ENCODE data around the gene TCEA2. TPM values are rescaled to one million over a fixed set of nuclear protein-coding genes. Genes with fewer than 3 reads are reported as not detected.

TCEA2 gene
- total RNA-seq, 1 experiment from 2014 or later, result 28.2 TPM

DNA sequence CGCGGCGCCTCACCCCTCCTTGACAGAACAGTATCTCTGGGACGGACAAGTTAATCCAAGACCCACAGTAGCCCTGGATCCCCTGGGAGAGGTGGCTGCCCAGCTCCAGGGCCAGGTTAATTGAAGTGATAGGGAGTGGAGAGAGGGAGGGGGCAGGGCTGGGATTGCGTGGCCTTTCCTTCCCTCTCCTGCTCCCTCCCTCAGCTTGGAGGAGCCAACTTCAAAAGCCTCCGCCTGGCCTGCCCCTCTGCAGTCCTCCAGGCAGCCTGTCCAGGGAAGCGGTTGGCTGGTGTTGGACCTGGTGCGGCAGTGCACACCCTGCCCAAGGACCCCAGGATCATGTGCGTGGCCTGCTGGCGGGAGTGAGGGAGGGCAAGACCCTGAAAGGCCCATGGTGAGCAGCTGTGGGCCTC, 27.1 kb upstream of the TCEA2 start, which contains the start of gene C20orf204:
TSS of gene C20orf204 (plus strand) at position 250 of the 413 bp plus-strand sequence. CDS start at position 392, 142 bp downstream.
- no peak for DNase-seq (ENCODE audit: low read depth)

DNA sequence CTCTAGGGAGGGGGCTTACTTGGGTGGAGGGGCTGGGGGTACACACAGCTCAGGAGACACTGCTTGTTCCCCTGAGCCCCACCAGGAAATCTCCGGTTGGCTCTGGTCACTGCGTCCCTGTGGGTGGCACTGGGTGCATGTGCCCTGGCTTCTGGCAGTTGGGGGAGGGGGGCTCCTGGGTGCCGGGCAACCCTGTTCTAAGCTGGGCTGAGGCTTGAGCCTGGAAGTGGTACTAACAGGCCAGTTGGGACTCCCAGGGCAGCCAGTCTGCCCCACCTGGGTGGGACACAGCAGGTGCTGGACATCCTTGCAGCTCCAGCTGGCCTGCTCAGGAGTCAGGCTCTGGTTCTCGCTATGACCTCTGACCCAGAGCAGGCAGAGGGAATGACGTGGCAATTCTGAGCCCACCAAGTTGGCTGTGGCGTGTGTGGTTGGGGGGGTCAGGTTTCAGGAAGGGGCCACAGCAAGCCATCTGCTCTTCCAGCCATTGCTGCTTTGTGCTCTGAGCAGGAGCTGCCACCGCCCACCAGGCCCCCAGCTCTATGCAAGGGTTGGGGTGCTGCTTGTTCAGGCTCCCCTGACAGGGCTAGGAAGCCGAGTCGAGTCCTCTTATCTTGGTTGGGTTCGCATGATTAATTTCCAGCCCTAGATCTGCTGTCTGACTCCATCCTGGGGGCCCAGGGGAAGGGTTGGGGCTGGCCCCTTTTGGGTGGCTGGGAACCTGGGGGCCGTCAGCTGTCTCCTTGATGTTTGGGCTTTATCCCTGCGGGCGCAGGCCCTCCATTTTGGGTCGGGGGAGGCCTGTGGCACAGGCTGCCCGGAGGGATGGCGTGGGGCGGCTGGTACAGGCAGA, 26.4 kb upstream of the TCEA2 start:
- no peak for DNase-seq (ENCODE audit: low read depth)

DNA sequence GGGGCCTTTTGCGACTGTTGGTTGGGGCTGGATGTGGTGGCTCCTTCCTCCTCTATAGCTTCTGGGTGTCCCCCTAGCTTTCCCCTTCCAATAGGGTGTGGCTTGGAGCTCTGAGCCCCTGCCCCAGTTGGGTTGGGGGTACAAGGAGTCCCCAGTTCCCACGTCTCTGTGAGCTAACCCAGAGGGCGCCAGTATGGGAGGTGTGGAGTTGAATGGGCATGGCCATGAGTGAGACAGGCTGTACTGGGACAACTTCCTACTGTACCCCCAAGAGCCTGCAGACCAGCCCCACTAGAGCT, 25.9 kb upstream of the TCEA2 start:
- no peak for DNase-seq (ENCODE audit: low read depth)

DNA sequence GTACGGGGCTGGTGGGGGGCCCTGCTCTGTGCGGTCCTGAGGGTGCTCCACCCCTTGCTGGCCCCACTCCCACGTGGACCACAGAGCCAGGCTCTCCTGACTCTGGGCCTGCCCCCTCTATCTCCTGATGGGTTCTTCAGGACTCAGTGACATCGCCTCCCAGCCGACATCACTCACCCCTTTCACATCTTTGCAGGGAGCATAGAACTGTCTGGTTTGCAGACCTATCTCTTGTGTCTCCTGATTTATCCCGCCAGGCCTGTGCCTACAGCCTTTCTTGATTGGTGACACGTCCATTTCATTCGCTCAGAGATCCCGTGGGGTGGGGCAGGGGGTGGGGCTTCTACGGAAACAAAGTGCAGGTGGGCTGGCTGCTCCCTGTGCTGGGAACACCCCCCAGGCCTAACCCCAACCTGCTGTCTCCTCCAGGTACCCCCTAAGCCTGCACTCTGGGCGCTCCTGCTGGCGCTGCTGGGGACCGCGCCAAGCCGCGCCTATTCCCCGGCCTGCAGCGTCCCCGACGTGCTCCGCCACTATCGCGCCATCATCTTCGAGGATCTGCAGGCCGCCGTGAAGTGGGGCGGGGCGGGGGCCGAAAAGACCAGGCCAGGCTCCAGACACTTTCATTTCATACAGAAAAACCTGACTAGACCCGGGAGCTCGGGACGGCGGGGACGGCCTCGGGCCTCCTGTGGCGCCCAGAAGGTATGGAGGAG, 25.3 kb upstream of the TCEA2 start:
- DNase-seq (ENCODE audit: low read depth), result no peak

DNA sequence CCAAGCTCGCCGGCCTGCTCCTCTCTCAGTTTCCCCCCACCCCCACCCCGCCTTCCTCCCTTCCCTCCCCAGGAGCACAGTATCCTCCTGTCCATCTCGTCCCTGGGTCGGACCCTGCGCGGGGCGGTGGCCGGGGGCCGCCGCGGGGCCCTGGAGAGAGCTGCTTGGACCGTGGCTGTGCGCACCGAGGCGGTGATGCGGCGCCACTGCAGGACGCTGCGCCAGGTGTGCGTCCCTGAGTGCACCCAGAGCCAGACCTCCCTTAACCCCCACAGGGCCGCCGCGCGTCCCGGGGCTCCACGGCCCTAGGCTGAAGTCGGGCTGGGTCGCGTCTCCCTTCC, 24.8 kb upstream of the TCEA2 start:
- no peak for DNase-seq (ENCODE audit: low read depth)

DNA sequence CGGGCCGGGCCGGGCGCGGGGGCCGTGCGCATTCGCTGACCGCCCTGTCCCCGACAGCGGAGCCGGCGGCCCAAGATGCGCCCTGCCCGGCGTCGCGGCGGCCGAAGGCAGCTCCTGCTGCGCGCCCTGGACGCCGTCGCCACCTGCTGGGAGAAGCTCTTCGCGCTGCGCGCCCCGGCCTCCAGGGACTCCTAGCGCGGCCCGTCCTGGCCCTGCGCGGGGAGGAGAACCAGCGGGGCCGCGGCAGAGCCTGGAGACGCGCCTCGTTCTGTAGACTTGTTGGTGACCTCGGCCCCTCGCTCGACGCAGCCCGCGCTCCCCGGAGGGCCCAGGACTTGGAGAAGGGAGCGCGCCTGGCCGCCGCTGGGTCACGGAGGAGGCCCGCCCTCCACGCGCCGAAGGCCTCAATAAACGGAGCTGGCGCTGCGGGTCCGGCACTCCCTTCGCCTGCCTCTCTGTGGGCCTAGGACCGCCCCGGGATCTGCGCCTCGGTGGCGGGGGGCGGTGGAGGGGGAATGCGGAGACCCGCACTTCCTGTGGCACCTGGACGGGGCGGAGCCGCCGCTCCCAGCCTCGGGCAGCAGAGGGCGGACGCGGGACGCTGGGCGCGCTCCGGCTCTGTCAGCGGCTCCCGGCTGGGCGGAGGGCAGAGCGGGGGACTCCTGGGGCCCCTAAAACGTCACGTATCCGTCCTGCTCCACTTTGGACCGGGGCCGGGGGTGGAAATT, 24.3 kb upstream of the TCEA2 start:
- peak; percentile 75 for DNase-seq (ENCODE audit: low read depth)

DNA sequence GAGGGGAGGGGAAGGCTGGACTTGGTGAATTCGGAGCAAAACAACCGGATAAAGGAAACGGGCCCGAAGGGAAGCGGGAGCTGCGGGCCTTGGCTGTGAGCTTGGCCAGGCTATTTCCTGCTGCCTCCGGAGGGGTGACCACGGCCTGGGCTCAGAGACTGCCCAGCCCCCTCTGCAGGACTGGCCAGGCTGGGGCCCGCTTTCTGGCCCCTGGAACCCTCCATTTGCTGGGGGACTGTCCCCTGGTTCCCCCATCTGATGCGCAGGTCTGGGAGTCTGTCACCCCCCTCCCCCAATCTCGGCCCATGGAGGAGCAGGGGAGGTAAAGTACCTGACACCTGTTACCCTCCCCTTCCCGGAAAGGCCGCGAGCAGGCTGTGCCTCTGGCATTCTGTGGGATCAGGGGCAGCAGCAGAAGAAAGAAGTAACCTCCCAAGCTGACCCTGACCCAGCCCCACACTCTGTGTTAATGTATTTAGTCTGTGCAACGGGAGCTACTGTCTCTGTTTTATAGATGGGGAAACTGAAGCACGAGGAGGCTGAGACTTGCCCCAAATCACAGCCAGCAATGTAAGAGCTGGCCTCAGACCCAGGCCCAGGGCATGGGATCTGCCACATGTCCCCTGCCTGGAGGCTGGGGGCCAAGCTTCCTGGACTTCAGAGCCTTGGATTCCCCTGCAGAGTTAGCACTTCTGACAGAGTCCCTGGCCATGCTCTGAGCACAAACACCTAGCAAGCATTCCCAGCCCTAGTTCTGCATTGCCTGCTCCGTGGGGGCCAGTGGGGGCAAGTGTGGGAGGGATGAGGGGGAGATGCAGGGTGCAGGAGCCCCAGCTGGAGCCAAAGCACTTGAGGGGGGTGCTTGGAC, 23.5 kb upstream of the TCEA2 start:
- DNase-seq (ENCODE audit: low read depth), result no peak

DNA sequence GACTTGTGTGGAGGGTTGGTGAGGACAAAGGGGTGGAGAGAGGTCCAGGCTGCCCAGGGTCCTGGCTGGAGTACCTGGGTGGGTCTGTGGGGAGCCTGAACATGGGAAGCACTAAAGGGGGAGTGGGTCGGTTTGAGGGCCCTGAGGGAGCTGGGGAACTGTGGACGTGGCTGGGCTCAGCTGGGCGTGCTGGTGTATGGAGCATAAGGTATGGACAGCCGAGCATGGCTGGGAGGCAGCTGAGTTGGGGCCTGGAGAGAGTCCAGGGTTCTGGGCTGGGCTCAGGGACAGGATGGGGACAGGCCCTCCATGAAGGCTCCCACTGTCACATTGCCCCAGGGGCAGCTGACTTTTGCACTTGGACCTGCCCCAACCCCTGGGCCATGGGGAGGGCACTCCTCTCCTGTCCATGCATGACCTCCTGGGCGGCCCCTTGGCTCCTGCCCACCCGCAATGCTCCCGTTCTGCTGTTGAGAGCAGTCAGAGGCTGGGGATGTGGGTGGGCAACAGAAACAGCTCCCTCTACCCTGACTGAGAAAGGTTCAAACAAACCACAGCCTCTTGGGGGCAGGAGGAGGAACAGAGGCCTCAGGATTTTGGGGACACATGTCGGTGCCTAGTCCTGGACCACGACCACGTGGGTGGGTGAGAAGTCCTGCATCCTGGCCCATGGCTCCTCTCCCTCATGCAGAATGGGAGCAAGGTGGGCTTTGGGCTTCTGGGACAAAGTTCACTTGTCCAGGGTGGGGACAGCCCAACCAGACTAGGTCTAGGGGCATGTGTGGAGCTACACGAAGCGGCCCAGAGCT, 22.6 kb upstream of the TCEA2 start:
- DNase-seq (ENCODE audit: low read depth), result no peak

DNA sequence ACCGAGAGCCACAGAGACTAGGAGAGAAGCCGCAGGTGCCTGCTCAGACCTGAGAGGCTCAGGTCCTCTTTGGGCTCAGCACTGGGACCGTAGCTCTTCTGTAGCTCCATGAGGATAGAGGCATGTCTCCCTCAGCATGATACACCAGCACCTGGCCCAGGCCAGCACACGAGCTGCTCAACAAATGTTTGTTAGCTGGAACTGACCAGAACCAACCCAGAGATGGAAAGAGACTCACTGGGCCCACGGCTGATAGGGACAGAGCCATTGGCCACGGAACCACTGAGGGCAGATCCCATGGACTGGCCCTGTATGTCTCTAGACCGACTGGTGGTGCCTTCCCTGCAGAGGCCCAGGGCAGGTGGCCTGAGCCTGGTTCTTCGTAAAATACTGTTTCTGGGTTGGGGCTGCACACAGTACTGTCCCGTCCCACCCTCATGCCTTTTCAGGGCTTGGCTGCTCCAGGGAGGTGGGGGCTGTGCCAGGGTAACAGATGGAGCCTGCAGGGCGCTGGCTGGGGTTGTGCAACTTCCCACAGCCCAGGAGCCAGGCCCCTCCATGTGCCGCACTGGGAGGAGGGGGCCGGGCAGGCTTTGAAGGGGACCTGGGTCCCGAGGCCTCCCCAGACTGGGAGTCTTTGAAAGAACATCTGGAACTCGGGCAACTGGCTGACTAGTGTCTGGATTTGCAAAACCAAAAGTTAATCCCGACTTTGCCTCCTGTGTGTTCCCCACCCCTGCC, 21.8 kb upstream of the TCEA2 start:
- no peak for DNase-seq (ENCODE audit: low read depth)

DNA sequence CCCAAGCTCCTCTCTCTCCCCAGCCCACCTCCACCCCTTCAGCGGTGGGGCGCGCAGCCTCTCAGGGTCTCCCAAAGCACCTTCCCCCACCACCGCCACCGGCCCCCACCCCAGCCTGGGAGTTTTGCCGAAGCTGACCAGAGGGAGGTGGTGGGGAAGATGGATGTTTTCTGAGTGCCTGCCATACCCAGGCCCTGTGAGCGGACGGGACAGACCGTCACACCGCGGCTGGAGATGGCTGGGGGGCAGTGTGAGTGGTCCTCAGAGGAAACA, 21.3 kb upstream of the TCEA2 start:
- no peak for DNase-seq (ENCODE audit: low read depth)

DNA sequence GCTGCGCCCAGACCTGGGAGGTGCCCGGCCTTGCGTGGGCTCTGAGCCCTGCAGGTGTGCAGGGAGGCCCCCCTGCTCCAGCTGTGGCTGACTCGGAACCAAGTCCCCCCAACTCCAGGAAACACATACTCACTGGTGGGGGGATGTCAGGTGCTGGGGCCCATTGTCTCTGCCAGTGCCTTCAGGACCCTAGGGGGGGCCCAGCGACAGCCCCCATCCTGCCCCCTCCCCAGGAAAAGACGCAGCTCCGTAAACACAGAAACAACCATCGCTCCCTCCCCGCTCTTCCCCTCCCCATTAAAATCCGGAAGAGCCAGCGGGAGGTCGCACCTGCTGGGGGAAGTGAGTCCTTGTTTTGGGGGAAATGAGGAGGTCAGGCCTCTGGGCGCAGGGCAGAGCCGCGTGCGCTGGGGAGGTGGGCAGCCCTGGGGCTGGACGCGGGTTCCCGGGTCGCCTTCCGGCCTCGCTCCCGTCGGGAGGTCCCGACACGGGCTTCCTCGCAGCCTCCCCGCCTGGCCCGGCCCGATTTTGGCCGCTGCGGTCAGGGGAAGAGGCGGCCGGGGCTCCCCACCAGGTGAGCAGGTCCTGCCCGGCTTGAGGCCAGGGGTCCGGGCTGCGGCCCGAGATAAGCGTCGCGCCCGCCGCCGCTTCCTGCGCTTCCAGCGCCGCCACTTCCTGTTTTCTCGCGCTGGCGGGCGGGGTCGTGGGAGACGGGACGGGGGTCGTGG, 20.8 kb upstream of the TCEA2 start:
- no peak for DNase-seq (ENCODE audit: low read depth)

DNA sequence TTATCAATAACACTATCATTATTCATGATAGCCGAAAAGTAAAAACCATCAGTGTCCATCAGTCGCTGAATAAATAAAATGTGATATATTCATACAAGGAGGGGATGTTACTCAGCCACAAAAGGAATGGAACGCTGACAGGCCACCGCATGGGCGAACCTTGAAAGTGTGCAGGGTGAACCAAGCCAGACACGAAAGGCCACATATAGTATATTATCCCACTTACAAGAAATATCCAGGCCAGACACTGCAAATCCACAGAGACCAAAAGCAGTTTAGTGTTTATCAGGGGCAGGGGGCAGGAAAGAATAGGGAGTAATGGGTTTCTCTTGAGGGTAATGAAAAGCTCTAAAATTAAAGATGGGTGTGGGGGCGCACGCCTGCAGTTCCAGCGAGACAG, 19.2 kb upstream of the TCEA2 start:
- no peak for DNase-seq (ENCODE audit: low read depth)

DNA sequence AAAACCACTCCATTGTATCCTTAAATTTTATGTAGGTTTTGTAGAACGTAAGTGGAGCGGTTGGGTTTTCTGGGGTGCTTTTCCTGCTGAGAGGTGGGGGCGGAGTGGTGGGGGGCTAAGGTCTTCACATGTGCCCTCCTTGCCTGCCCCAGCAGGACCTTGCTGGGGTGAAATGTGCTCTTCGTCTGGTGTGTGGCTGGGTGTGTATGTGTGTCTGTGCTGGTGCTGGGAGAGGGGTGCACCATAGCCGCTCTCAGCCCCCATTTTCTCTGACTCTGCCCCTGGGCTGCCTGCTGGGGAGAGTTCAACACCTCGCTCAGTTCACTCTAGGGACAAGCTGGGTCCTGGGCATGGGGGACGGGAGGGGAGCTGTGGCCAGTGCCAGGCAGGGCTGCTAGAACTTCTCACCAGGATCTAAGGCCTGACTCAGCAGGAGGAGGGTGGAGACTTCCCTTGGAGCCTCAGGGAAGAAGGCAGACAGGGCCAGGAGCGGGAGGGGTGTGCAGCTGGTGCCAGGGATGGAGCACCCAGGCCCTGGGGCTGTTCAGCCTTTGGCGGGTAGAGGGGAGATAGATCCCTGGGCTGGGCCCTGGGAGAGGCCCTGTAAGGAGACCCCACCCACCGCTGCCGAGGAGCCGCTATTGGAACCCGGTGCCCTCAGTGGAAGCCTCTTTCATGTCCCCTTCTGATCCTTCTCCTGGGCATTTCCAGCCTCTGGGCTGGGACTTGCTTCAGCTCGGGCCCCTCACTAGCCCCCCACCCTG, 18.3 kb upstream of the TCEA2 start:
- DNase-seq (ENCODE audit: low read depth), result peak; percentile 85

DNA sequence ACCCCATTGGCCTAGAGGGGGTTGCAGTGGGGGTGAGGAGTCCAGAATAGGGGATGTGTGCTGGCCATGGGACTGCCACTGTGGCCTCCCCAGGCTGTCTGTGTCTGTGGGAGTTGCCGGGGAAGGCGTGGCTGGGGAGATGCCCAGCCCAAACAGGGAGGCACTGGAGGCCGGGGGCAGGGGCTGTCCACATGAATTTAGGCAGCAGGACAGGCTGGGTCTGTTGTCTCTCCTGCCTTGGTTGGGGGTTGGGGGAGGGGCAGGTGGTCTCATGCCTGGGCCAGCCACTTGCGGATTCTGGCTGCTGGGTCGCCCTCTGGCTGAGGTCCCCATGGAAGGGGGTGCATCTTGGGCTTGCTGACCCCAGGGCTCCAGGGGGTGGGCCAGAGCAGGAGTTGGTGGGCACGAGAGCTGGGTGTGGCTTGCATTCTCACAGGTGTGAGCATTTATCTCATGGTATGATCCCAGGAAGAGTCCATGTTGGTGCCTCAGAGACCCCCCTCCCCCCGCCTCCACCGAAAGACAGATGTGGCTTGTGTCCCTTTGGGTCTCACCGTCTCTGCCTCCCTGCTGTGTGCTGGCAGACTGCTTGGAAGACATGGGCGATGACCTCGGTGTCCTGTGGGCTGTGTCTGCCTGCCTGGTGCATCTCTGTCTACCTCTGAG, 17.5 kb upstream of the TCEA2 start:
- DNase-seq (ENCODE audit: low read depth), result no peak

DNA sequence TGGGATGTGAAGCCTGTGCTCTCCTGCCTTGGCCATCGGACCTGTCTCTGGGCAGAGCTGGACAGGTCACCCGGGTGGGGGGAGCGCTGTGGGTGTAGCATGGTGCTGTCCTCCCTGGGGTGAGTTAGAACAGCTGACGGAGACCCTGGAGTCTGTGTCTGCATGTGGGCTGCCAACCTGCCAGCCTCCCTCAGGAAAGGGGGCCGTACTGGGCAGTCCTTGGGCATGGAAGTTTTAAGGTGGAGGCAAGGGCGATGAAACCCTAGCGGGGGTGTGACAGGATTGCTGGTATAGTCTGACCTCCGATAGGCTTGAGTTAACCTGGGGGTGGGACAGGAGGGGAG, 16.0 kb upstream of the TCEA2 start:
- DNase-seq (ENCODE audit: low read depth), result no peak

DNA sequence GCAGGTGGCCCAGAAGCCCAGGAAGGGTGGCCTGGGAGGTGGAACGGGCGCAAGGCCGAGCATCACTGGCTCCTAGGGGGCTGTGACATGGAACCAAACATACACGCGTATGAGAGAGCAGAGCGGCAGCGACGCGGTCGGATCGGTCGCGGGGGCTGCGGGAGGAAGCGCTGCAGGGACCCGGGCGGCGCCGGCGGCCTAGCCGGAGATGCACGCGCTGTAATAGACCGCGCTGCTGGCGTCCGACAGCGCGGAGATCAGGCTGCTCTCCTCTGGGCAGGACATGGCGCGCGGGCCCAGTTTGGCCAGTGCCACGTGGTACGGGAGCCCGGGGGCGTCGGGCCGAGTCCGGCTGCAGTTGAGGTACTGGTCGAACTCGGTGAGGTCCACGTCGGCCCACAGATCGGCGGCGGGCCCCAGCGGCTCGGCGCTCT, 15.0 kb upstream of the TCEA2 start:
- no peak for DNase-seq (ENCODE audit: low read depth)

DNA sequence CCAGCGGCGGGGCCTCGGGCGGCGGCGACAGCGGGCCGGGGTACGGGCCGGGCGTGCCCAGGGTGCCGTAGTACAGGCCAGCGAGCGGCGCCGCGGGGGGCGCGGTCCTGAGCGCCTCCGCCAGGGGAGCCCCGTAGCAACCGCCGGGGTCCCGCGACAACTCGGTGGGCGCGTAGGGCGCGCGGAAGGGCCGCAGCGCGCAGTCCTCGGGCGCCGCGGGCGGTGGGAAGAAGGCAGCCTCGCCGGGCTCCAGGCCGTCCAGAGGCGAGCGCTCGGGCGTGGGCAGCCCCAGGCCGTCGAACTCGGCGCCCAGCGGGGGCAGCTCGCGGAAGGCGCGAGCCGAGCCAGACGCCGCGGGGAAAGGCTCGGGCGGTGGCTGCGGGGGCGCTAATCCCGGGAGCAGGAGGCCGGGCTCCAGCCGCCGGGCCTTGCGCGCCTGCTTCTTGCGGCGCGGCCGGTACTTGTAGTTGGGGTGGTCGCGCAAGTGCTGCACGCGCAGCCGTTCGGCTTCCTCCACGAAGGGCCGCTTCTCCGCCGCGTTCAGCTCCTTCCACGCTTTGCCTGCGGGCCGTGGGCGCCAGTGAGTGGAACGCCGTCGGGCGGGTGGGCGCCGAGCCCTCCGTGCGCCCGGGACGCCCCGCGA, 14.5 kb upstream of the TCEA2 start:
- no peak for DNase-seq (ENCODE audit: low read depth)

Data from RPMI7951 (cell line).